Measurements from ENCODE around the gene ADAMTS2. TPM values are rescaled to one million over a fixed set of nuclear protein-coding genes. Genes with fewer than 3 reads are reported as not detected.

Gene ADAMTS2
- total and polyA plus RNA-seq, 2 of the 8 experiments (the other 6 are each of a cell fraction or from before 2014, with no cell fraction given): 6.6 to 7.3 TPM

DNA sequence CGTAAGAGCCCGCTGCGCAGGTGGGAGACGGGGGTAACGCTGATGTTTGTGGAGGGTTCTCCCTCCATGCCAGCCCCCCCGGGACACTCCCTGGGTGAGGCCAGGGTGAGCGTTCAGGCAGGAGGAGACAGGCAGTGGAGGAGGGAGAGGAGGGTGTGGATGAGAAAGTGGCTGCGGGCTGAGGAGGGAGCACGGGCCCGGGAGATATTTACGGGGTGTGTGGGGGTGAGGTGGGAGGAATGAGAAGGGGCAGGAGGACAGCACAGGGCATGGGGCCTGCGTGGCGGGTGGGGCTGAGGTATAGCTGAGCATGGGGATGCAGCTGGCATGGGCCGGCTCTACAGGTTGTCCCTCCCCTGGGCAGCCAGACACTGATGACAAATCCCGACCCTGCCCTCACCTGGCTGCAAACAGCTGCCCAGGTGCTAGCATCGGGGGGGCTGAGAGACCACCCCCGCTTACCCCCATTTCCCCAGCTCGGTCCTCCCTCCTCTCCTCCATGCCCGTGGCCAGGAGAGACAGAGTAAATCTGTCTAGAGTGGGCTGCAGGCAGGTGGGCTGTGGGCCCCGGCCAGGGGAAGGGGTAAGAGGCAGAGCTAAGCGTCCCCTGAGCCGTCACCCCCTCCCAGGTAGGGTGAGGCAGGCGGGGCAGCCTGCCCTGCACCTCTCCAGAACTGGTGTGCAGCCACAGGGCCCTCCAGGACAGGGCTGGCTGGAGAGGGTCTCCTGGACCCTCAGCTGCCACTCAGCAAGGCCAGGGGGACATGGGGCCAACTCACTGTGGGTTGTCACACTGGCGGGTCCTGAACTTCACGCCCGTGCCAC is 205.9 kb downstream of the ADAMTS2 start:
- Histone ChIP-seq H3K56ac (replicated peaks; ENCODE audit: insufficient read length, low read depth, low read length) (no peak overlapping the region), H2BK12ac (ENCODE audit: low read depth, low read length) (no peak overlapping the region), H3K79me2 (ENCODE audit: control insufficient read depth in 1 of 2, insufficient read depth in 2 of 2, low read length in 2 of 2) (no peaks in the 10 kb centered on the region), H4K20me1 (replicated peaks in 1 of 2; ENCODE audit: control insufficient read depth in 1 of 2, insufficient read depth in 2 of 2, low read length in 2 of 2) (no peaks in the 10 kb centered on the region), H3K9me3 (ENCODE audit: insufficient read depth in 2 of 2, low read depth in 1 of 2, low read length in 1 of 2) (peaks cover 0 to 1% of the 10 kb centered on the region in 2 experiments; a peak in 2 of 4 replicates), H4K8ac (ENCODE audit: extremely low read depth, insufficient read depth, low read length) (peak overlapping the region; percentile 71; the same call in 1 of the 2 replicates), H2AK5ac (ENCODE audit: low read depth, low read length) (no peak overlapping the region), H3K9ac (replicated peaks in 1 of 4; ENCODE audit: extremely low read depth in 1 of 4, low read depth in 3 of 4, low read length in 3 of 4) (no peak overlapping the region), H3K4ac (replicated peaks; ENCODE audit: insufficient read length, low read depth, low read length) (no peak overlapping the region), H3K27me3 (replicated peaks in 1 of 4; ENCODE audit: control insufficient read depth in 3 of 4, extremely low read depth in 1 of 4, insufficient read depth in 3 of 4, low read length in 3 of 4) (no peaks in the 10 kb centered on the region), H3K79me1 (ENCODE audit: low read depth, low read length) (no peaks in the 10 kb centered on the region), H2AFZ (ENCODE audit: low read length) (no peak overlapping the region), H4K5ac (ENCODE audit: insufficient read length, low read depth, low read length) (no peak overlapping the region), H2BK120ac (replicated peaks; ENCODE audit: low read depth, low read length) (no peak overlapping the region), H2BK5ac (ENCODE audit: low read depth, low read length) (no peak overlapping the region; the same call in 1 of the 2 replicates), H3K27ac (ENCODE audit: low read depth, low read length) (no peak overlapping the region), H3K4me1 (replicated peaks in 1 of 4; ENCODE audit: control insufficient read depth in 3 of 4, insufficient read depth in 4 of 4, low read length in 3 of 4) (peaks cover 0 to 3% (median 0%) of the 10 kb centered on the region in 4 experiments; a peak in 2 of 7 replicates), H3K4me2 (ENCODE audit: insufficient read depth in 1 of 2, low read depth in 2 of 2, low read length in 2 of 2) (no peak overlapping the region), H2BK20ac (ENCODE audit: low read length) (no peak overlapping the region), H2BK15ac (ENCODE audit: low read length) (no peak overlapping the region), H3K23ac (ENCODE audit: insufficient read length) (no peak overlapping the region), H4K91ac (replicated peaks; ENCODE audit: insufficient read length, low read length) (no peak overlapping the region), H3K23me2 (ENCODE audit: low read depth, low read length) (no peaks in the 10 kb centered on the region), H3K36me3 (ENCODE audit: control insufficient read depth in 2 of 4, insufficient read depth in 4 of 4, low read length in 3 of 4) (no peaks in the 10 kb centered on the region), H3K18ac (ENCODE audit: extremely low read depth, low read length) (no peak overlapping the region), H3K4me3 (ENCODE audit: extremely low read depth in 1 of 4, insufficient read depth in 2 of 4, low read depth in 3 of 4, low read length in 4 of 4) (no peak overlapping the region), H3K14ac (ENCODE audit: insufficient read length) (no peak overlapping the region)
- ChIA-PET POLR2A (ENCODE audit: partially characterized antibody) (no interaction called here), CTCF (ENCODE audit: partially characterized antibody) (interaction anchor here (0.6 to 1.3 kb wide), 2 partner anchors 241 to 277 kb away, joined by 3 read pairs; no protein-coding TSS in a partner anchor)
- FAIRE-seq (no peak), DNase-seq (ENCODE audit: low read depth in 1 of 2, low spot score in 2 of 2) (no peak)
- 89% methylated on average over 16 of the region's 26 CpGs; no CpG with 5 or more reads in 1 of the 2 experiments for WGBS, 2 experiments (ENCODE audit: extremely low coverage in 1 of 2, insufficient coverage in 1 of 2, insufficient read length in 1 of 2, insufficient replicate concordance in 2 of 2, low coverage in 1 of 2, low lambda C conversion rate in 2 of 2, missing lambda C conversion rate in 1 of 2)
- TF ChIP-seq CBX8 (IDR thresholded peaks at IDR 0.05; ENCODE audit: borderline replicate concordance, low read depth, low read length) (no peak), SRF (IDR thresholded peaks at IDR 0.05; ENCODE audit: low read depth, low read length) (no peak), SAP30 (IDR thresholded peaks at IDR 0.05; ENCODE audit: insufficient read depth, insufficient replicate concordance, low read length) (no peak)
- TF ChIP-seq, protein P1, sequence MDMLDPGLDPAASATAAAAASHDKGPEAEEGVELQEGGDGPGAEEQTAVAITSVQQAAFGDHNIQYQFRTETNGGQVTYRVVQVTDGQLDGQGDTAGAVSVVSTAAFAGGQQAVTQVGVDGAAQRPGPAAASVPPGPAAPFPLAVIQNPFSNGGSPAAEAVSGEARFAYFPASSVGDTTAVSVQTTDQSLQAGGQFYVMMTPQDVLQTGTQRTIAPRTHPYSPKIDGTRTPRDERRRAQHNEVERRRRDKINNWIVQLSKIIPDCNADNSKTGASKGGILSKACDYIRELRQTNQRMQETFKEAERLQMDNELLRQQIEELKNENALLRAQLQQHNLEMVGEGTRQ (IDR thresholded peaks at IDR 0.05; ENCODE audit: low read length): no peak
